Measurements from ENCODE around the gene PCGF3.
"Not testable (repeated sequence)": the region's sequence is repeated elsewhere in the genome, so short reads cannot be mapped to it uniquely, and the experiment has no call there.

The PCGF3 gene

DNA sequence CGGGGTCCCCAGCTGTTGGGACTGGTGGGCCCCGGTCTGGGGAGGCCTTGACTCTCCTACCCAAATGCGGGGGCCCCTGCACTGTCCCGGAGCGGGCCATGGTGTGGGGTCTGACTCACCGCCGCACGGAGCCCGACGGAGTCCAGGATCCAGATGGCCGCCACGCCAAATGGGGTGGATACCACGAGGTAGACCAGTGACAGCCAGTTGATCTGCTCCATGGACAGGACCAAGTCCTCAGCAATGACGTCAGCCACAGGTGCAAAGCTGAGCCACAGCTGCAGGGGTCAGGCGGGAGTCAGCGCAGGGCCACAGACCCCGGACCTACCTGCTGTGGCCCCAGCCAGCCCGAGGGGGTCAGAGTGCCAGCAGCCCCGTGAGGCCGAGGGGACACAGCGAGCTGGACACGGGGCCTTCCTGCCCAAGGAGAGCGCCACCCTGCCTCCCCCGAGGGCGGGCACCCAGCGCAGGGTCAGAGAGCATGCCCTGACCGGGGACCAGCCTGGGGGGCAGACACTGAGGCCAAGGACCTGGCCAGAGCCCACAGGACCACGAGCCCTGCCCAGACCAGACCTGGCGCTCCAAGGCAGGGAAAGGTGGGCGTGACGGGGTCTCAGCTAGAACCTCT lies 19.1 kb upstream of the PCGF3 start:
- no peaks in the 10 kb centered on the region for H3K9me3 Mint-ChIP-seq
- no peak overlapping the region for H3K4me3 Mint-ChIP-seq
- H3K36me3 Mint-ChIP-seq: no peaks in the 10 kb centered on the region
- H3K27ac Mint-ChIP-seq: no peak overlapping the region
- H3K4me1 Mint-ChIP-seq: peaks cover 5% of the 10 kb centered on the region
- no peaks in the 10 kb centered on the region for H3K27me3 Mint-ChIP-seq

DNA sequence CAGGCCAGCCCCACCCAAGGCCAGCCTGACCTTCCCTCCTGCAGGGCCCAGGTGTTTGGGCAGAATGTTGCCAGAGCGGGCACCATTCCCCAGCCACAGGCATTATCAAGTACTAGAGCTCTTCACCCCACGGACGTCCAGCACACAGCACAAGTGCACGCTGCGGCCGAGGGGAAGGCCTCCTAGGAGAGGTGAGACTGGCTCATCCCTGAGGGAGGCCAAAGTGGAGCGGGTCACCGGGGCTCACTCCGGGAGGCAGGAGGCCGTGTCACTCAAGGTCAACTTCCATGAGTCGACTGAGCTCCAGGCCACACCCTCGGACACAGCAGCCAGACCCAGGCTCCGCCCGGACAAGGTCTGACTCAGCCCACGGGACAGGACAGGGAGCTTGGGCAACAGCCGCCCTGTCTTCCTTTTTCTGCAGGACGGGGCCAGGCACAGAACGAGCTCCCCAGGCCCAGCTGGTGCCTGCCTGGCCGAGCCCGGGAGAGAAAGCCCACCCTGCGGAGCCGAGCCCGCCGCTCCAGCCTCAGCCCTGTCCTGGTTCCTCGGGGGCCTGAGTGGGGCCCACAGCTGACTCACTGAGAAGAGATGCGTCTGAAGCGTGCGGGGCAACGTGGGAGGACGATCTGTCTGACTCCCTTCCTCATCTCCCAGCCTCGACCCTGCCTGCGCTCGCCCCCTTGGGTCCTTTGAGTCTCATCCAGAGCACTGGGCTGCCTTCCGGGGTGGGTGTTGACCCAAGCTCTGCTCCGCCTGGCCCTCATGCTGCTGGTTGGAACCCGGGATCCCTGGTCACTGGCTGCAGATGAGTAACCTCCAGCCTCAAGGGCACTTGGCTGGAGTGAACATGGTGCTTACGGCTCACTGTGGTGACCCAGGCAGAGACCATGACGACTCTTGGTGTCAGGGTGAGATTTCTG lies 18.3 kb upstream of the PCGF3 start:
- H3K36me3 Mint-ChIP-seq: no peaks in the 10 kb centered on the region
- H3K27me3 Mint-ChIP-seq: no peaks in the 10 kb centered on the region
- H3K4me3 Mint-ChIP-seq: no peak overlapping the region
- no peaks in the 10 kb centered on the region for H3K9me3 Mint-ChIP-seq
- peak overlapping the region; percentile 5 for H3K27ac Mint-ChIP-seq
- peaks cover 5% of the 10 kb centered on the region for H3K4me1 Mint-ChIP-seq

- Mint-ChIP-seq H3K4me1 (peaks cover 5% of the 10 kb centered on the region), H3K27ac (peak overlapping the region; percentile 5), H3K4me3 (no peak overlapping the region), H3K36me3 (no peaks in the 10 kb centered on the region), H3K9me3 (no peaks in the 10 kb centered on the region), H3K27me3 (no peaks in the 10 kb centered on the region)
These were observed 17.4 kb upstream of the PCGF3 start for GRCh38 chr4:687971-688853.

- H3K4me3 Mint-ChIP-seq: no peak within 1 kb of the TSS
- no peaks in the 10 kb centered on the region for H3K36me3 Mint-ChIP-seq
- H3K9me3 Mint-ChIP-seq: no peaks in the 10 kb centered on the region
- no peak within 1 kb of the TSS for H3K27ac Mint-ChIP-seq
- no peaks in the 10 kb centered on the region for H3K27me3 Mint-ChIP-seq
- H3K4me1 Mint-ChIP-seq: peaks cover 5% of the 10 kb centered on the region
These were observed 16.6 kb upstream of the PCGF3 start, which contains the start of gene SLC49A3 for GRCh38 chr4:688854-689681. Gene SLC49A3 (minus strand): TSS chr4:689151. CDS start chr4:689127, 24 bp downstream.

DNA sequence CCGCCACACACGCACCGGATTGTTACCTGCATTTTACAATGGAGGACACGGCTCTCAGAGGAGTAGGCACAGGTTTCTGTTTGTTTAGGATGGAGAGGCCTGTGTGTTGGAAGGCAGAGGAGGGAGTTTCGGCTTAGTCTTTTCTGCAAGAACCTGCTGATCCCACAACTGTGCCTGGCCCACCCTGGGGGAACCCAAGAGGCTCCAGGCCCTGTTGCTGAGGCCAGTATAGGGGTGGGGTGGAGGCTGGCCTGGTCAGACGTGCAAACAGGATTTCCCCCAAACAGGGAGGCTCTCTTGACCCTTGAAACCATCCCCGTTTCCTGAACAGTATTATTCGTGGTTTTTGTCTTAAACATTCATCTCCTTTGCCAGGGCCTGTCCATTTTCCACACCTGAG lies 15.9 kb upstream of the PCGF3 start:
- no peaks in the 10 kb centered on the region for H3K9me3 Mint-ChIP-seq
- no peak overlapping the region for H3K27ac Mint-ChIP-seq
- peaks cover 2% of the 10 kb centered on the region for H3K27me3 Mint-ChIP-seq
- H3K36me3 Mint-ChIP-seq: no peaks in the 10 kb centered on the region
- H3K4me1 Mint-ChIP-seq: peaks cover 5% of the 10 kb centered on the region
- H3K4me3 Mint-ChIP-seq: no peak overlapping the region

GRCh38 chr4:692771-693554 lies 12.7 kb upstream of the PCGF3 start:
- no peaks in the 10 kb centered on the region for H3K36me3 Mint-ChIP-seq
- no peak overlapping the region for H3K27ac Mint-ChIP-seq
- H3K9me3 Mint-ChIP-seq: no peaks in the 10 kb centered on the region
- peaks cover 1% of the 10 kb centered on the region for H3K4me1 Mint-ChIP-seq
- H3K4me3 Mint-ChIP-seq: no peak overlapping the region
- peaks cover 2% of the 10 kb centered on the region for H3K27me3 Mint-ChIP-seq

GRCh38 chr4:694341-694940 lies 11.2 kb upstream of the PCGF3 start:
- H3K27ac Mint-ChIP-seq, H3K9me3 Mint-ChIP-seq, H3K4me3 Mint-ChIP-seq, H3K4me1 Mint-ChIP-seq, H3K36me3 Mint-ChIP-seq, H3K27me3 Mint-ChIP-seq: not testable (repeated sequence)

DNA sequence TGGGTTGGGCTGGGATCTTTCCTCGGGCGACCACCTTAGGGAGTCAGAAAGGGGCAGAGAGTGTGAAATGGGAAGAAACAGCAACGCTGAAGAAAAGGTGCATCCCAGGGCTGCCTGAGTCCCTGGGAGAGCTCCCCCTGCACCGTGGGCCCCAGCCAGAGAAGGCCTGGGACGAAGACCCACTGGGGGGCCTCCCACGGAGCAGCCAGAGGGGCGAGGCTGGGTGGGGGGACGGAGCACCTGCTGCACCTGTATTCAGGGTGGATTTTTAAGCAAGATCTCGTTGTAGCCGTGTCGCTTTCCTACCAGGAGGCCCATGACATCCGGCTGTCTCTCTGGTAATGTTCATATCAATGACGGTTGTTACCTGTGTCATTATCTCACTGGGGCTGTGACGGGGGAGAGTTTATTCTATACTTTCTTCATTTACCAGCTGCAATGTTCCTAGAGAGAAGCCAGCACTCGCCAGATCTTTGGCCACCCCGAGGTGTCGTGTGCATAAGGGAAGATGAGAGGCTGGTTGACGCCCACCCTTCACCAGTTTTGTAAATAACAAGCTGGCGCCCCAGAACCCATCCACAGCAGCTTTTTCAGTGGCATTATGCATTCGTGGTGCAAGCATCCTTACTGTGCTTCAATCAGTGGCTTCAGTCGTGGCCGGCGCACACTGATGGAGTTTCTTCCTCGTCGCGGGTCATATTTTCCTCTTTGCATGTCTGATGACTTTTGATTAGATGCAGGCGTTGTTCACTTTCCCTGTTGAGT lies 5.6 kb upstream of the PCGF3 start:
- no peaks in the 10 kb centered on the region for H3K27me3 Mint-ChIP-seq
- no peaks in the 10 kb centered on the region for H3K9me3 Mint-ChIP-seq
- H3K4me3 Mint-ChIP-seq: no peak overlapping the region
- peaks cover 4% of the 10 kb centered on the region for H3K4me1 Mint-ChIP-seq
- no peak overlapping the region for H3K27ac Mint-ChIP-seq
- no peaks in the 10 kb centered on the region for H3K36me3 Mint-ChIP-seq

DNA sequence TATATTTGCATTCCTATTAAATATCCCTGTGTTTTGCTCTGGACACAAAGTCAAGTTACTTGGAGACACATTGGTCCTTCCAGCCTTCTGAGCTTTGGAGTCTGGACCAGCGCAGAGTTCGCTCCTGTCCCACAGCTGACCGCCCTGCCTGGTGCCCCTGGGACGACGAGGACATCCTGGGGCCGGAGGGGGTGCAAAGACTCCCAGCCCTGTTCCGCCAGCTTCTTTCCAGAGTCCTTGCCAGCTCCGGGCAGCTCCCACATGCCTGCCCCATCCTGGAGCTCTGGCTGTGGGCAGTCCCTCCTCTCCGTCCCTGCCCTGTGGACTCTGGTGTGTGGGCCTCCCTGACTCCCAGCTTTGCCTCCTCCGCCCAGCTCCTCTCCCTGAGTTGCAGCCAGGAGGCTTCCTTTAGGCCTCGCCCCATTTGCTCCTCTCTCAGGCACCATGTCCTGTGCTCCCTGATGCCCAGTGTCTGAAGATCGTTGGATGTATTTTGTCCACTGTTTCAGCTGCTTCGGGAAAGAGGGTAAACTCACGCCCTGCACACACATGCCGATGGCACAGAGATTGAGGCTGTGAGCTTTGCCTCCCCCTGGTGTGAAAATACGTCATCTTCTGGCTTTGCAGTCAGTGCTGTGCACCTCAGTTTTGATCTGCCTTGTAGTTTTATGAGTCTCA lies 4.9 kb upstream of the PCGF3 start:
- no peak overlapping the region for H3K4me3 Mint-ChIP-seq
- H3K27ac Mint-ChIP-seq: no peak overlapping the region
- H3K4me1 Mint-ChIP-seq: peaks cover 4% of the 10 kb centered on the region
- H3K9me3 Mint-ChIP-seq: no peaks in the 10 kb centered on the region
- H3K36me3 Mint-ChIP-seq: no peaks in the 10 kb centered on the region
- no peaks in the 10 kb centered on the region for H3K27me3 Mint-ChIP-seq

- H3K4me3 Mint-ChIP-seq: peak overlapping the region; percentile 36
These were observed 3.0 kb upstream of the PCGF3 start for GRCh38 chr4:702618-703048.

GRCh38 chr4:703336-704197 lies 2.1 kb upstream of the PCGF3 start:
- no peaks in the 10 kb centered on the region for H3K27me3 Mint-ChIP-seq
- H3K9me3 Mint-ChIP-seq: no peaks in the 10 kb centered on the region
- no peak overlapping the region for H3K4me3 Mint-ChIP-seq
- H3K27ac Mint-ChIP-seq: no peak overlapping the region
- peaks cover 7% of the 10 kb centered on the region for H3K4me1 Mint-ChIP-seq
- H3K36me3 Mint-ChIP-seq: no peaks in the 10 kb centered on the region

More at GRCh38 chr4:702618-703048, 3.0 kb upstream of the PCGF3 start:
- Mint-ChIP-seq H3K36me3 (no peaks in the 10 kb centered on the region), H3K4me1 (peaks cover 4% of the 10 kb centered on the region), H3K9me3 (no peaks in the 10 kb centered on the region), H3K27me3 (no peaks in the 10 kb centered on the region), H3K27ac (no peak overlapping the region)

- no peaks in the 10 kb centered on the region for H3K9me3 Mint-ChIP-seq
- no peaks in the 10 kb centered on the region for H3K36me3 Mint-ChIP-seq
- no peaks in the 10 kb centered on the region for H3K27me3 Mint-ChIP-seq
- peak overlapping the region; percentile 15 for H3K4me3 Mint-ChIP-seq
- no peak overlapping the region for H3K27ac Mint-ChIP-seq
- H3K4me1 Mint-ChIP-seq: peaks cover 14% of the 10 kb centered on the region
These were observed 1.3 kb upstream of the PCGF3 start for GRCh38 chr4:704198-704891.
